SH-SY5Y (cell line): ENCODE data around the gene CMTM2.

Experiments
- GATA2 ChIP-seq: IDR thresholded peaks from 2 replicates; pipeline ENCODE4 v1.6.1; 2011; ENCODE audit warnings: mild to moderate bottlenecking, low read depth, low read length
- GATA3 ChIP-seq: IDR thresholded peaks from 2 replicates; pipeline ENCODE4 v1.6.1; 2011; ENCODE audit warnings: low read depth, mild to moderate bottlenecking, low read length, moderate library complexity

- TF ChIP-seq GATA2 (no peak), GATA3 (no peak)
Observed at GRCh38 chr16:66609139-66609510, 29.9 kb downstream of the CMTM2 start.
